NCI-H748 (cell line): ENCODE results near the gene LCK.
"Not testable (repeated sequence)": the region's sequence is repeated elsewhere in the genome, so short reads cannot be mapped to it uniquely, and the experiment has no call there.

Experiments
- DNase-seq: peaks from one replicate; lab custom pipeline; 2025; ENCODE audit not compliant: unreplicated experiment; lab: John Stamatoyannopoulos, UW

The LCK gene

DNA sequence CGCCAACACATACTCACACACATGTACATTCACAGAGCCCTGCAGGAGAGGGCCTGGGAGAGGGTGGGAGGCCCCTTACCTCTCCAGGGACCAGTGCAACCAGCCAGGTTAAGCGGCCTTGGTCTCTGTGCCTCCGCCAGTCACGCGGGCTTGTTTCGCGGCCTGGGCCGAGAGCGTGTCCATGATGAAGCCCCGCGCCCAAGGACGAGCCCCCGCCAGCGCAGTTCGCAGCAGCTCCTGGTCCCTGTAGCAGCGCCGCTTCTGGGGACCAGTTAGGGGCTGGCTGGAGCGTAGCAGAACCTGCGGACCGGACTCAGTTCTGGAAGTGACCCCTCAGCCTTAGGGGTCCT is 11.3 kb upstream of the LCK start:
- peak; percentile 73 for DNase-seq

DNA sequence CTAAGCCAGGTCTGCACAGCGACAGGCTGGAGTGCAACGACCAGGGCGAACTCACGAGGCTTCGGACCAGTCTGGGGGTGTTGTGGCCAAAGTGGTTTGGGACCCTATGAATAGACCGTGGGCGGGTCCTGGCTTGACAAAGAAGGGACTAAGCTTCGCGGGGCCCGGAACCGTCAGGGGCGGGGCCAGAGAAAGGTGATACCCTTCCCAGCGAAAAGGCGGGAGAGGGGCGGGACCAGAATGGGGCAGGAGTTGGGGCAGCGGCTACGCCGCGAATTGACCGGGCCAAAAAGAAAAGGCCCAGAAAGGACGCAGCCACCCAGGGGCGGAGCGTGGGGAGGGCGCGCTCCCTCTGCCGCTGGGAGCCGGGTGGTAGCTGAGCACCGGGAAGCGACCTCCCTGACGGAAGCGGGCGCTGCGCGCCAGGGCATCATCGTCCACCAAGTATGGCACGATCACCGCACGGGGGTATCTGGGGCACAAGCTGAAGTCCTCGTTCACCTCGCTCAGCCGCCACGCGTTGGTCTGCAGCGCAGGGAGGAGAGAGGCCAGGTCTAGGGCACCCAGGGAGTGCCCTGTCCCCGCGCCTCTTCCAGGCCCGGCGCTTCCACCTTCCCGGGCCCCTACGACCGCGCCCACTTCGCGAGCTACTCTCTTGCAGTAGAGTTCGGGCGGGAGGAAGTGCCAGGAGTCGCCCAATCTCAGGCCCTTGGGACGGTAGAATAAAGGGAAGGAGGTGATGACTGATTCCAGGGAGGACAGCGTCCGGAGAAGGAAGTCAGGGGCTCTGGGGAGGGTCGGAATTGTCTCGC is 10.7 kb upstream of the LCK start:
- DNase-seq, result peak; percentile 94

DNA sequence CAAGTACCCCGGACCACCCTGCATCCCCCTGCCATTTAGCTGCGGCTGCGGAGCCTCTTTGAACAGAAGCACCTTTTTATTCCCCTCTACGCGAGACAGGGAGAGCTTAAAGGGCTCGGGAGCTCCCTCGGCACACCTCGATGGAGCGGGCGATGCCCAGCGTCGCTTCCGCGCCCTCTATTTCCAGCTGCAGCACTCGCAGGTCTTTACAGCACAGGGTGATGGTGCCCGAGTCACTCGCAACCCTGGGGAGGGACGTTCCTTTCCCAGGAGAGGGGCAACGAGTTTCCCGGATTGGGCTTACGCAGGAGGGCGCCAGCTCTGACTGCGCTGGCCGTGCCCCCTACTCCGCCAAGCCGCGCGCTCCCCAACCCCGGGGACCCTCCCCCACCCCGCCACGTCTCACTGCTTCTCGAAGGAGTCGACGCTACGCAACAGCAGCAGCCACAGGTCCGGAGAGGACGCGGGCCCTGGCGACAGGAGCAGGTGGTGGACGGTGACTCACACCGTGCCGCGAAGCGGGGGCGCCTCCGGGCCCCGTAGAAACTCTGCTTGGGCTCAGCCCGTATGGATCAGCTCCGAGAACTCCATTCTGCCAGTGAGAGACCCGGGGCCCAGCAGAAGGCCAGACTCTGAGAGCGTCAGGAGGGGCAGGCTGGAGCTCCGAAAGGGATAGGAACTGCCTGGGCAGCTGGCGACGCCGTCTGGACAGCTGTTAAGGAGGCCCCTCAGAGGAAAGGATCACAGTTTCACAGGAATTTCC is 9.9 kb upstream of the LCK start:
- DNase-seq, result peak; percentile 66

DNA sequence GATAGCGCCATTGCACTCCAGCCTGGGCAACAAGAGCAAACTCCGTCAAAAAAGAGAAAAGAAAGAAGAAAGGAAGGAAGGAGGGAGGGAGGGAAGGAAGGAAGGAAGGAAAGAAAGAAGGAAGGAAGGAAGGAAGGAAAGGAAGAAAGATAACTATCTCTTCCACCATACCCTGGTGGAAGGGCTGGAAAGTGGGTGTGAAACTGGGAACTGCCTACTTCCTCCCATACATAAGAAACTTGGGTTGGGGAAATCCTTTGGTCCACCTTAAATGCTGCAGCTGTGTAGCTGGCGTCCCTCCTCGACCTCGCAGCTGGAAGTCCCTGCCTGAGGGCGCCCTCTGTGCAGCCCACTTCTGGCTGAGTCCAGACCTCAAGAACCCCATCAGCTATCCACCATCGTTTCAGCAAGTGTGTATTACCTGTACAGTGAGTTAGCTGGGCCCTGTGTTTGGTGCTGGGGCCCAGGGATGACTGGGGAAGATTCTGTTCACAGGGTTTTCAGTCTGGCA is 8.7 kb upstream of the LCK start:
- DNase-seq, result peak; percentile 2

DNA sequence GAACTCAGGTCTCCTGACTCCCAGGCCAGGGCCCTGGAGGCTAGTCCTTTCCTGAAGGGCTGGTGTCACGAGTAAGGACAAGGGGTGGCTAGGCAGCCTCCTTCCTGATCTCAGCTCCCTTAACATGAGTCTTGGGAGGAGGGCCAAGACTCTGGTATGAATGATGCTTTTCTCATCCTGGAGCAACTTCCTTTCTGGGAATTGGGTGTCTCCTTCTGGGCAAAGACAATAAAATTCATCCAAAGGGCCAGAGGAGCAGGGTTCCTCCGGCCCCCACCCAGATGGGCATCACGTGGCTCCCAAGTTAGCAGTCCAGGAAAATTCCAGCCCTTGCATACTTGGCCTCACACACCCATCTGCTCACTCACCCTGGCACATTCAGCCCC is 4.2 kb upstream of the LCK start, which contains the start of gene FAM167B:
FAM167B (plus strand) TSS at position 335 of the 386 bp plus-strand sequence. CDS start 200 bp downstream, outside the sequence.
- DNase-seq, result no peak

DNA sequence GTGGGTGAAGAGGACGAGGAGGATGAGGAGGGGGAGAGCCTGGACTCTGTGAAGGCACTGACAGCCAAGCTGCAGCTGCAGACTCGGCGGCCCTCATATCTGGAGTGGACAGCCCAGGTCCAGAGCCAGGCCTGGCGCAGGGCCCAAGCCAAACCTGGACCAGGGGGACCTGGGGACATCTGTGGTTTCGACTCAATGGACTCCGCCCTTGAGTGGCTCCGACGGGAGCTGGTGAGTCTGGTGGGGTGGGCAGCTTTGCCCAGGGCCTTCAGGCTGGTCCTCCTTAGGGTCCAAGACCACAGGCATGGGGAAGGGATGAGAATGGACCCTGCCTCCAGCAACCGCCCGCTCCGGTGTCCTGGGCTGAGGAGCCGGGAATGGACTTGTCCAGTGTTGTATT is 3.6 kb upstream of the LCK start:
- no peak for DNase-seq

DNA sequence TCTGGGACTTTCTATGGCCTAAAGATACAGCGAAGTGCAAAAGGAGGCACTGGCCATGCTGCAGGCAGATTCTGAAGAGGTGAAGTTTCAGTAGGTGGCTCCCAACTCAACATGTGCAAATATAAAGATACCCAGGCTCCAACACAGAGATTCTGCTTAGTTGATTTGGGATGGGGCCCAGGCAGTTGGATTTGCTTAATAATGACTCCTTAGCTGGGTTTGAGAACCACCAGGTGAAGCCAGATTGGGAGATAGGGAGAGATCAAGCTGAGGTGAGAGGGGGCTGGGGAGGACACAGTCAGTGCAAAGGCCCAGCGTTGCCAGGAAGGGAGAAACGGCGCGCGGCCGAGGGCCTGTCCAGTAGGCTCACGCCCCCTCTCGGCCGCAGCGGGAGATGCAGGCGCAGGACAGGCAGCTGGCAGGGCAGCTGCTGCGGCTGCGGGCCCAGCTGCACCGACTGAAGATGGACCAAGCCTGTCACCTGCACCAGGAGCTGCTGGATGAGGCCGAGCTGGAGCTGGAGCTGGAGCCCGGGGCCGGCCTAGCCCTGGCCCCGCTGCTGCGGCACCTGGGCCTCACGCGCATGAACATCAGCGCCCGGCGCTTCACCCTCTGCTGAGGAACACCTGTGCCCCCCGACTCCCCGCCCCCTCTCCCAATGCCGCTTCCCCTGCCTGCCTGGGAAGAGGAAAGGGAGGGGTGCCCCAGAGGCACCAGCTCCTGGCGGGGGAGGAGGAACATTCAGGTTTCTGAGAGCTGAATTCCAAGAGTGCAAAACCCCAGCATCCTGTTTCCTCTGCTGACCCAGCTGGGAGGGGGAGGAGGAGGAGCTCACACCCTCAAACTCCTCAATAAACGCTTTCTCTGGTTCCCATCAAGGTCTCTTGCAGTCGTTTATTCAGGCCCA is 2.8 kb upstream of the LCK start:
- peak; percentile 85 for DNase-seq

DNA sequence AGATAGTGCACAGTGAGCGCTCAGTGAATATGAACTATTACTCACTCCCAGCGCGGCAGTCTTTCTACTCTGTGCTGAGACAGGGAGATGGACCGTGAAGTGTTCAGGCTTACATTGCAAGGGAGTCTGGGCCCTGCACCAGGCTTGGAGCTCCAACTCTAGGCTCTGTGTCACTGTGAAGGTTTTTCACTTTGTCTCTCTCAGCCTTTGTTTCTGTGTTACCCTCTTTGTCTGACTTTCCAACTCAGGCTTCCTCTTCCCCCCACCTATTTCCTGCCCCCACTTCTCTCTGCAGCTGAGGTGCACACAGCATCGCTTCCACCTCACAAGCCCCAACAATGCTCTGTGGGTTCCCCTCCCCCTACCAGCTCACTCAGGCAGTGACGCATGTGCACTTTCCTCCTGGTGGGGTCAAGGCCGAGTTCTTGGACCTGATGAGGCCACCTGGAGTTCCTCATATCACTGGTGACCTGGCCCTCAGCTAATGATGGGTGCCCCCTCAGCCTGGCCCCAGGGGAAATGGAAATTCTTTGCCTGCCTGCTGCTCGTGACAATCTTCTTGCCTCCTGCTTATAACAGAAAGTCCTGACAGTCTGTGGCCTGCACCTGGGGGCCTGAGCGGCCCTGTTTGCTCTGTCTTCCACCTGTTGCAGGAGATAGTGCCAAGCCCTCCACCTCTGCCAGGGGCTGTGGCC is 1.1 kb upstream of the LCK start:
- DNase-seq, result no peak

DNA sequence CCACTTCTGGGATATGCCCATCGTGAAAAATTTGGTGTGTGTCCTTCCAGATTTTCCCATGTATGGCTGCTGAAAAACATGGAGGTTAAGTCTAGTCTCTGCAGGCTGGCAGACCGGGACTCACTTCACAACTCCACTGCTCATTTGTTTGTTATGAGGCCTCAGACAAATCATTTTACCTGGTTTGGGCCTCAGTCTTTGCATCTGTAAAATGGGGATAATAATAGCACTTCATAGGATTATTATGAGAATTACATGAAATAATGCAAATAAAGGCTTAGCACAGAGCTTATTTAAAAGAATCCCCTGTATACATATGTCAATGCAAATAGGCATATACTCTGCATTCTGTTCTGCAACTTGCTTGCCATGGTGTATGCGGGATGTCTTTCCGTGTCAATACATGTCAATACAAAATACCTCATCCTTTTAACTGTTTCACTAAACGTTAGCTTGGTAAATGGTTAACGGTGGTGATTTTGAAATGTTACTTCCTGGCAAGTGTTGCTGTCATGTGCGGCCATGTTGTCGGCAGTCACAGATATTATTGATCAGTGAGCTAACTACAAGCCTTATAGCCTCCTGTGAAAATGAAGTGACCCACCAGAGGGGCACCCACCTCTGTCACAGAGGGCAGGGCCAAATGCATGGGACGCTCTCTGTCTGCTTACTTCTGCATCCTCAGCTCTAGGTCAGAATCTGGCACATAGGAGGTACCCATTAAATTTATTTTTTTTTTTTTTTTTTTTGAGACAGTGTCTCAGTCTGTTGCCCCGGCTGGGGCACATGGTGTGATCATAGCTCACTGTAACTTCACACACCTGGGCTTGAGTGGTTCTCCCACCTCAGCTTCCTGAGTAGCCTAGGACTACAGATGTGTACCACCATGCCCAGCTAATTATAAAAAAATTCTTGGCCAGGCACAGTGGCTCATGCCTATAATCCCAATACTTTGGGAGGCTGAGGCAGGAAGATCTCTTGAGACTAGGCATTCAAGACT is 4.3 kb downstream of the LCK start:
- DNase-seq, result no peak

DNA sequence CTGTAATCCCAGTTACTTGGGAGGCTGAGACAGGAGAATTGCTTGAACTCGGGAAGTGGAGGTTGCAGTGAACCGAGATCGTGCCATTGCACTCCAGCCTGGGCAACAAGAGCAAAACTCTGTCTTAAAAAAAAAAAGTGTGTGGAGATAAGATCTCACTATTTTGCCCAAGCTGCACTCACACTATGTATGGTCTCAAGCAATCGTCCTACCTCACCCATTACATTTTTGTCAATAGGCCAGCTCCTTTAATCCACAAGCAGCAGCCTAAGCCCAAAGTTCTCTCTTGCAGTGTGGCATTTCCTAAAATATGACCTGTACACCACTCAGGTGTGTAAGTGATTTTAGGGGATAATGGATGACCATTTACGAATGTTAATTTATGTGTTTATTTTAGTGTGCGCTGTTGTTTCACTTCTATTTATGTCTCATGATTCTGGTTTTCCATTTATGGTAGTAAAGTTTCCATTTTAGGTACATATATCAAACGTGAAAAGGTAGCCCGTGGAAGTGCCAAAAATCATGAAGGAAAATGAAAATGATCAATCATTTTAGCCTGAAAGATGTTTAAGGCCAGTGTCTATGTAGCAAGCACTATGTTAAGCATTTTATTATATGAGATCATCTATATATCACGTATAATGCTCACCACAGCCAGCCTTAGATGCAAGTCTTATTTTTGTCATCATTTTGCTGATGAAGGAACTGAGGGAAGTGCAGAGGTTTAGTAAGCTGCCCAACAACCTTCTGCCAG is 5.6 kb downstream of the LCK start:
- no peak for DNase-seq

DNA sequence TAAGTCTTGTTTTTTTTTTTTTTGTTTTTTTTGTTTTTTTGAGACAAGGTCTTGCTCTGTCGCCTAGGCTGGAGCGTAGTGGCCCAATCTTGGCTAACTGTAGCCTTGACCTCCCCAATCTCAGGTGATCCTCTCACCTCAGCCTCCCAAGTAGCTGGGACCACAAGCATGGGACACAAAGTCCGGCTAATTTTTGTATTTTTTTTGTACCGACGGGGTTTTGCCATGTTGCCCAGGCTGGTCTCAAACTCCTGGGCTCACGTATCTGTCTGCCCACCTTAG is 6.1 kb downstream of the LCK start:
- DNase-seq, result no peak

DNA sequence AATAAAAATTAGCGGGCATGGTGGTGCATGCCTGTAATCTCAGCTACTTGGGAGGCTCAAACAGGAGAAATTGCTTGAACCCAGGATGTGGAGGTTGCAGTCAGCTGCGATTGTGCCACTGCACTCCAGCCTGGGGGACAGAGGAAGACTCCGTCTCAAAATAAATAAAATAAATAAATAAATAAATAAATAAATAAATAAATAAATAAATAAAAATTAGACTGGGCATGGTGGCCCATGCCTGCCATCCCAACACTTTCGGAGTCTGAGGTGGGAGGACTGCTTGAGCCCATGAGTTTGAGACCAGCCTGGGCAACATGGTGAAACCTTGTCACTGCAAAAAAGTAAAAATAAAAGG is 12.2 kb downstream of the LCK start:
- not testable (repeated sequence) for DNase-seq

DNA sequence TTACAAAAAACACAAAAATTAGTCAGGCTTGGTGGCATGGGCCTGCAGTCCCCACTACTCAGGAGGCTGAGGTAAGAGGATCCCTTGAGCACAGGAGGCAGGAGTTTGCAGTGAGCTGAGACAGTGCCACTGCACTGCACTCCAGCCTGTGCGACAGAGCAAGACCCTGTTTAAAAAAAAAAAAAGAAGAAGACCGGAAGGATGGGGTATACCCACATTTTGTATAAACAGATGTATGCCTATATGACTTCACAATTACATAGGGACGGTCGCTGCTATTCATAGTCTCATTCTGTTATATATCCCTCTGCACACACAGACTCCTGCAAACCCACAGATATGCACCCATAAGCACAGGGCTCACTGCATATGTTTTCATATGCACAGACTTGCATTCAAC is 12.7 kb downstream of the LCK start:
- no peak for DNase-seq

DNA sequence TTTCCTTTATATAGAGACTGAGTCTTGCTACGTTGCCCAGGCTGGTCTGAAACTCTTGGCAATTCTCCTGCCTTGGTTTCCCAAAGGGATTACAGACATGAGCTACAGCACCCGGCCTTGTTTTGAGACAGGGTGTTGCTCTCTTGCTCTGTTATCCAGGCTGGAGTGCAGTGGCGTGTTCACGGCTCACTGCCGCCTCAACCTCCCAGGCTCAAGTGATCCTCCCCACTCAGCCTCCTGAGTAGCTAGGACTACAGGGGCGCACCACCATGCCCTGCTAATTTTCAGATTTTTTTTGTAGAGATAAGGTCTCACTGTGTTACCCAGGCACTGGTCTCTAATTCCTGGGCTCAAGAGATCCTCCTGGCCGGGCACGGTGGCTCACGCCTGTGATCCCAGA is 14.8 kb downstream of the LCK start:
- no peak for DNase-seq

DNA sequence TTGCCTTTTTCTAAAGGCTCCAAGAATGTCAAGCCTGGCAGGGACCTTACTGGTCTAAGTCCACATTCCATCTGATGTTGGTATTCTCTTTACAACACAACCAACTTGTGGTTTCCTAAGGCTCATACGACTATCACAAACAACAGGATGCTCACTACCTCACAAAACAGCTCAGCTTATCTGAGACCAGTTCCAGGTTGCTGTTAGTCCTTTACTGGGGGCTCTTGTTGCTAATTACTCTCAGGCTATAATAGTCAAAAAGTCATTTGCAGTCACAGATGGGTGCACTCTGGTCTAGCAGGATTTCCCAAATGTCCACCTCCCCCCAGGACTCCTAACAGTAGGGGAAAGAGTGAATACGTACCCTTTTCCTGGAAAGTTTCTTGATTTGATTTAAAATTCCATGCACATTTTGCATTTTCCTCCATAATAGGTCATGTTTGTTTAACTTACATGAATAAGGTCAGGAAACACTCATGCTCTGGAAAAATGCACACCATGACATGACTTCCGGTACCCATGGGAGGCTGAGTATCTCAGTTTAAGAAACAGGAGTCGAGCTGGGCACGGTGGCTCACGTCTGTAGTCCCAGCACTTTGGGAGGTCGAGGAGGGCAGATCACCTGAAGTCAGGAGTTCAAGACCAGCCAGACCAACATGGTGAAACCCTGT is 16.0 kb downstream of the LCK start:
- no peak for DNase-seq

DNA sequence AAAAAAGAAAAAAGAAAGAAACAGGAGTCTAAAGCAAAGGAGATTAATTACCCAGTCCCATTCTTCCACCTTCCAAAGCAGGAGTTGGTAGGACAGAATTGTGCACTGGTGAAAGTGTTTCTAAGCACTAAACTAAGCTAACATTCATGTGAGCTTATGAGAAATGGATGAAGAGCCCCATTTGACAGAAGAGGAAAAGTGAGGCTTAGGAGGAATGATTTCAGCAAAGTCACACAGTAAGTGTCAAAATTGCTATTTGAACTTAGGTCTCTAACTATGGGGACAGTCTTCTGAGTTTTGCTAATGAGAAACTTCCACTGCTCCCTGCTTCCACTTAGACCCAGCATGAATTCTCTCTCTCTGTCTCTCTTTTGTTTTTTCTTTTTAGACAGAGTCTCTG is 18.7 kb downstream of the LCK start:
- DNase-seq, result no peak

DNA sequence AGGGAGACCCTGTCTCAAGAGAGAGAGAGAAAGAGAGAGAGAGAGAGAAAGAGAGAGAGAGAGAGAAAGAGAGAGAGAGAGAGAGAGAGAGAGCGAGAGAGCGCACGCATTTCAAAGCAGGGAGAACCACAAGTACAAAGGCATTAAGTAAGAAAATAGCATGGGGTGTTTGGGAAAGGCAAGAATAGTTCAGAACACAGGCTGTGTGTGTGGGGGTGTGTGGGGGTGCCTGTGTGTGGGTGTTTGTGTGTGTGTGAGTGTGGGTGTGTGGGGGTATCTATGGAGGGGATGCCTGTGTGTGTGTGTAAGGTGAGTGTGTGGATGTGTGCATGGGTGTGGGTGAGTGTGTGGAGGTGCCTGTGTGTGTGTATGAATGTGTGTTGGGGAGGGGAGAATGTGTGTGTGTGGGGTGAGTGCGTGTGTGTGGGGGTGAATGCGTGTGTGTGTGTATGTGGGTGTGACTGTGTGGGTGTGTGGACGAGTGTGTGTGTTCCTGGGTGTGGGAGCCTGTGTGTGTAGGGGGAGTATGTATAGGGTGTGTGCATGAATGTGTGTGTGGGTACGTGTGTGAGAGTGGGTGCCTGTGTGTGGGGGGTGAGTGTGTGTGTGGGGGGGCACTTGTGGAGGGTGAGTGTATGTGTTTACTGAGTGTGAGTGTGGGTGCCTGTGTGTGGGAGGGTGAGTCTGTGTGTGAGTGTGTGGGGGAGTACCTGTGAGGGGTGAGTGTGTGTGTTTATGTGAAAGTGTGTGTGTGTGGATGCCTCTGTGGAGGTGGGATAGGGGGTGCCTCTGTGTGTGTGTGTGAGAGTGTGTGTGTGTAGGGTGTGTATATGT is 21.7 kb downstream of the LCK start:
- no peak for DNase-seq
